Measurements from ENCODE around the gene TRIP6.
A peak's percentile ranks its signal among the peaks of the same experiment; 100 is the strongest.

The TRIP6 gene

DNA sequence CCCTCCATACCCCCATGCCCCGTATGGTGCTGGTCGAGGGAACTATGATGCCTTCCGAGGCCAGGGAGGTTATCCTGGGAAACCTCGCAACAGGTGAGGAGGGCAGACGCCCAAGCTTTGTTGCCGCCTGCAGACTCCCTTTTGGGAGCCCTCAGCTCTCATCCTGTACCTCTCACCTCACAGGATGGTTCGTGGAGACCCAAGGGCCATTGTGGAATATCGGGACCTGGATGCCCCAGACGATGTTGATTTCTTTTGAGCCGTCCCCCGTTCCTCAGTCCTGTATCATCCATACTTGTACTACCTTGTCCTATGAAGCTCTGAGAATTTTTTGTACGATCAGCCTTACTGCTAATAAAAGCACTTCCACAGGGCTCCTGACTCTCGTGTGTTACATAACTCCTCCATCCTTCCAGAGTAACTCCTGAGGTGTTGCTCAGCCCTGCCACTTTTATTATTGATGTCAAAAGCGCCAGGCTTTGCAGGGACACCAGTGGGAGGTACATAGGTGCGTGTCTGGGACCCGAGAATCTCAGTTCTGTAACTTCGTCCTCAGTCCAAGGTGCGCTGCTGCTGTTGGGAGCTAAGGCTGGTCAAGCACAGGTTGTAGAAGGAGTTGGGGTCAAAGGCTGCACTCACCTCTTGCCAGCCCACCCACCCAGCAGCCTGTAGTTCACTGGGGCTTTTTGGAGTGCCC, 21.3 kb downstream of the TRIP6 start:
- WGBS, 2 donors (ENCODE audit: extremely low coverage in 2 of 2, insufficient read length in 2 of 2, insufficient replicate concordance in 1 of 2), result no CpG with 5 or more reads among the region's 18 CpGs
- Histone ChIP-seq H3K23ac (ENCODE audit: low read depth, low read length, poor library complexity) (peak overlapping the region; percentile 15), H3K36me3 (replicated peaks in 1 of 2; ENCODE audit: control insufficient read depth in 2 of 2, insufficient read depth in 2 of 2, low read length in 2 of 2) (peaks cover 51 to 56% of the 10 kb centered on the region in 2 donors), H3K27ac (replicated peaks; ENCODE audit: low read length) (peak overlapping the region; percentile 83), H3K79me1 (ENCODE audit: low read depth, low read length) (peaks cover 8% of the 10 kb centered on the region), H3K4ac (ENCODE audit: low read length) (no peak overlapping the region), H4K8ac (ENCODE audit: low read depth, low read length) (no peak overlapping the region), H3K9me3 (replicated peaks in 1 of 2; ENCODE audit: control insufficient read depth in 2 of 2, insufficient read depth in 1 of 2, low read depth in 1 of 2, low read length in 2 of 2) (no peaks in the 10 kb centered on the region), H3K4me1 (ENCODE audit: control insufficient read depth in 2 of 2, insufficient read depth in 1 of 2, low read depth in 1 of 2, low read length in 2 of 2) (peaks cover 16 to 19% of the 10 kb centered on the region in 2 donors), H2AK5ac (ENCODE audit: low read depth, low read length) (peak overlapping the region; percentile 33), H3K9ac (ENCODE audit: low read depth, low read length, poor library complexity) (peak overlapping the region; percentile 100), H2AFZ (ENCODE audit: low read length) (no peak overlapping the region), H2BK15ac (ENCODE audit: low read length) (no peak overlapping the region), H3K4me2 (ENCODE audit: insufficient read depth, low read length, poor library complexity, severe bottlenecking) (peak overlapping the region; percentile 86), H2BK120ac (ENCODE audit: low read depth, low read length) (no peak overlapping the region), H3K14ac (ENCODE audit: low read length) (no peak overlapping the region), H3K4me3 (ENCODE audit: low read length in 2 of 2) (peak overlapping the region; percentile 57 to 88), H4K91ac (ENCODE audit: low read depth, low read length, poor library complexity) (no peak overlapping the region), H2BK5ac (ENCODE audit: low read length) (peak overlapping the region; percentile 40), H3K18ac (ENCODE audit: low read length) (peak overlapping the region; percentile 99), H3K27me3 (ENCODE audit: control insufficient read depth in 3 of 3, insufficient read depth in 3 of 3, low read depth in 1 of 3, low read length in 3 of 3) (no peaks in the 10 kb centered on the region), H2BK12ac (ENCODE audit: low read length) (no peak overlapping the region)
- no peak for DNase-seq (ENCODE audit: low spot score)

DNA sequence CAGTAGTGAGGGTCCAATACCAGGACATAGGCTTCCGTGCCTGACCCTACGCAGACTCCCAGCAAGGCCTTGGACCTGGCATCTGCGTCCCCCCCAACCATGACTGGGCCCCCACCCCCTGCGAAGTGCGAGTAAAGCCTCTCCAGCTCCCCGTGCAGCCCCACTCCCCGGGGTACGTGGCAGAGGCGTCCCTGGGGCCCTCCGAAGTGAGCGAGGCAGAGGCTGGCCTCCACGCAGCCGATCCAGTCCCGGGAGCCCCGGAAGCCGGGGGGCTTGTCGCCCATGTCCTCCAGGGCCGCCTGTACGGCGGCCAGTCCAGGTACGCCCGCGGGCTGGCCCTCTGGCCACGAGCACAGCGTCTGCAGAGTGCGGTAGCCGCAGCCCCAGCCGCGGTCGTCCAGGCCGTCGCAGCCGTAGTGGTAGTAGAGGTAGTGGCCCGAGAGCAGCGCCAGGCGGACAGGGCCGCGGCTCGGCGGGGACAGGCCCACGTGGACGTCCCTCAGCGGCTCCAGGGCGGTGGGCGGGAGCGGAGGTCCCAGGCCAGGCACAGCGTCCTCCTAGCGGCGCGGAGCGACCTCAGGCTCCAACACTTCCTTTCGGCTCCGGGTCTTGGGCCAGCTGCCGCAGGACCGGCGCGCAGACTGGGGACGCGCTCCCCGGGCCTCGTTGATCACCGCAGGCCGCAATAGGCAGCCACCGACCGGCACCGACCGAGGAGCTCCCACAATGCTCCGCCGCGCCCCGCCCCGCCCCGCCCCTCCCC, 22.0 kb downstream of the TRIP6 start, which contains the start of gene UFSP1:
TSS of gene UFSP1 (minus strand) at position 728 of the 763 bp plus-strand sequence. CDS start at position 284, 444 bp downstream.
- Histone ChIP-seq H4K8ac (ENCODE audit: low read depth, low read length) (peak within 1 kb of the TSS; percentile 99), H3K9me3 (replicated peaks in 1 of 2; ENCODE audit: control insufficient read depth in 2 of 2, insufficient read depth in 1 of 2, low read depth in 1 of 2, low read length in 2 of 2) (no peaks in the 10 kb centered on the region), H3K18ac (ENCODE audit: low read length) (peak within 1 kb of the TSS; percentile 100), H3K14ac (ENCODE audit: low read length) (peak within 1 kb of the TSS; percentile 58), H3K27ac (replicated peaks; ENCODE audit: low read length) (peak within 1 kb of the TSS; percentile 93), H2AFZ (ENCODE audit: low read length) (peak within 1 kb of the TSS; percentile 84), H2BK12ac (ENCODE audit: low read length) (peak within 1 kb of the TSS; percentile 96), H4K91ac (ENCODE audit: low read depth, low read length, poor library complexity) (no peak within 1 kb of the TSS), H3K4ac (ENCODE audit: low read length) (no peak within 1 kb of the TSS), H3K23ac (ENCODE audit: low read depth, low read length, poor library complexity) (peak within 1 kb of the TSS; percentile 99), H2BK15ac (ENCODE audit: low read length) (peak within 1 kb of the TSS; percentile 99), H3K4me1 (ENCODE audit: control insufficient read depth in 2 of 2, insufficient read depth in 1 of 2, low read depth in 1 of 2, low read length in 2 of 2) (peaks cover 22 to 25% of the 10 kb centered on the region in 2 donors), H2BK120ac (ENCODE audit: low read depth, low read length) (peak within 1 kb of the TSS; percentile 91), H3K36me3 (replicated peaks in 1 of 2; ENCODE audit: control insufficient read depth in 2 of 2, insufficient read depth in 2 of 2, low read length in 2 of 2) (peaks cover 43 to 49% of the 10 kb centered on the region in 2 donors), H3K4me2 (ENCODE audit: insufficient read depth, low read length, poor library complexity, severe bottlenecking) (peak within 1 kb of the TSS; percentile 99), H3K4me3 (ENCODE audit: low read length in 2 of 2) (peak within 1 kb of the TSS; percentile 57 to 88), H3K79me1 (ENCODE audit: low read depth, low read length) (peaks cover 6% of the 10 kb centered on the region), H3K9ac (ENCODE audit: low read depth, low read length, poor library complexity) (peak within 1 kb of the TSS; percentile 100), H2BK5ac (ENCODE audit: low read length) (peak within 1 kb of the TSS; percentile 97), H2AK5ac (ENCODE audit: low read depth, low read length) (peak within 1 kb of the TSS; percentile 76), H3K27me3 (ENCODE audit: control insufficient read depth in 3 of 3, insufficient read depth in 3 of 3, low read depth in 1 of 3, low read length in 3 of 3) (no peaks in the 10 kb centered on the region)
- no peak for DNase-seq (ENCODE audit: low spot score)
- no CpG with 5 or more reads among the region's 73 CpGs for WGBS, 2 donors (ENCODE audit: extremely low coverage in 2 of 2, insufficient read length in 2 of 2, insufficient replicate concordance in 1 of 2)

DNA sequence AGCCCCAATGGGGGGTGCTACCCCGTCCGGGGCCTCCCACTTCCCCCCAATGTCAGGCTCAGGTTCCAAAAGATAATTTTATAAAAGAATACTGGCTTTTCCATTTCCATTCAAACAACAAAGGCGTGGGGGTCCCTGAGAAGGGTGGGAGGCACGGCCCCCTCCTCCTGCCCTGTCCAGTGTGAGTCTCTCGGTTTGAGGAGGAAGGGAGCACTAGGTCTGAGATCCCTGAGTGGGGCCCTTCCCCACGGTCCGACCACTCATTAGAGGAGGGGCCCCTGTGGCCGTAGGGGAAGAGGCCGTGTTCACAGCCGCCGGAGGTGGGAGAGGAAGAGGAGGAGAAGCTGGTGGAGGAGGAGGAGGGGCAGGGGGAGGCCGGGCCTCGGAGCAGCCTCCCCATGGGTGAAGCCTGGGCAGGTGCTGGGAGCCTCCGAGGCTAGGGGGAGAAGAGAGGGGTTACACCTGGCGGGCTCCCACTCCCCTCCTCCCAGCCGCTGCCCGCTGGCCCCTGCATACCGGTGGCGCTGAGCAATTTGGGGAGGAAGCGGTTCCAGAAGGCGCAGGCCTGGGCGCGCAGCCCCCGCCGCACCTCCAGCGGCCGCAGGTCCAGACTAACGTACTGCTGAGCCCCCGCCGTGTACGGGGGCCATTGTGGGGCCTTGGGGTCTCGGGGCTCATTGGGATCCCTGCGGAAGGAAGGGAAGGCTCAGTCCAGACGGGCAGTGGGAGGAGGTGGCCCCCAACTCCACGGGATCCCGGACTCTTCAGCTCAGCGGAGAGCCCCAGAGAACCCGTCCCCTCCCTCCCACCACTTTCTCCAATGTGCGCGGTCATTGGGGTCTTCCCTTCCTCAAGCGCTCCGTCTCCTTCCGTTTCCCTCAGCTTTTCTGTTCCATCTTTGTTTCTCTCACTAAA, 23.7 kb downstream of the TRIP6 start:
- H3K4me3 ChIP-seq (ENCODE audit: low read length in 2 of 2), result peak overlapping the region; percentile 57 to 75
- peak overlapping the region; percentile 79 for H2BK12ac ChIP-seq (ENCODE audit: low read length)
- peaks cover 6% of the 10 kb centered on the region for H3K79me1 ChIP-seq (ENCODE audit: low read depth, low read length)
- H3K36me3 ChIP-seq (replicated peaks in 1 of 2; ENCODE audit: control insufficient read depth in 2 of 2, insufficient read depth in 2 of 2, low read length in 2 of 2), result peaks cover 27 to 31% of the 10 kb centered on the region in 2 donors
- H3K27me3 ChIP-seq (ENCODE audit: control insufficient read depth in 3 of 3, insufficient read depth in 3 of 3, low read depth in 1 of 3, low read length in 3 of 3), result peaks cover under 1 to 9% (median 4%) of the 10 kb centered on the region in 3 experiments
- peak overlapping the region; percentile 97 for H2BK5ac ChIP-seq (ENCODE audit: low read length)
- H3K14ac ChIP-seq (ENCODE audit: low read length), result peak overlapping the region; percentile 4
- H2BK15ac ChIP-seq (ENCODE audit: low read length), result peak overlapping the region; percentile 97
- H4K8ac ChIP-seq (ENCODE audit: low read depth, low read length), result peak overlapping the region; percentile 68
- peak overlapping the region; percentile 93 for H3K9ac ChIP-seq (ENCODE audit: low read depth, low read length, poor library complexity)
- peak overlapping the region; percentile 27 for H3K4ac ChIP-seq (ENCODE audit: low read length)
- H4K91ac ChIP-seq (ENCODE audit: low read depth, low read length, poor library complexity), result no peak overlapping the region
- H3K18ac ChIP-seq (ENCODE audit: low read length), result peak overlapping the region; percentile 98
- H2AK5ac ChIP-seq (ENCODE audit: low read depth, low read length), result peak overlapping the region; percentile 76
- H2BK120ac ChIP-seq (ENCODE audit: low read depth, low read length), result peak overlapping the region; percentile 91
- H3K9me3 ChIP-seq (replicated peaks in 1 of 2; ENCODE audit: control insufficient read depth in 2 of 2, insufficient read depth in 1 of 2, low read depth in 1 of 2, low read length in 2 of 2), result no peaks in the 10 kb centered on the region
- peak overlapping the region; percentile 93 for H3K27ac ChIP-seq (replicated peaks; ENCODE audit: low read length)
- DNase-seq (ENCODE audit: low spot score), result no peak
- no CpG with 5 or more reads among the region's 43 CpGs for WGBS, 2 donors (ENCODE audit: extremely low coverage in 2 of 2, insufficient read length in 2 of 2, insufficient replicate concordance in 1 of 2)
- peak overlapping the region; percentile 99 for H3K4me2 ChIP-seq (ENCODE audit: insufficient read depth, low read length, poor library complexity, severe bottlenecking)
- peaks cover 28% of the 10 kb centered on the region in 2 donors for H3K4me1 ChIP-seq (ENCODE audit: control insufficient read depth in 2 of 2, insufficient read depth in 1 of 2, low read depth in 1 of 2, low read length in 2 of 2)
- peak overlapping the region; percentile 99 for H3K23ac ChIP-seq (ENCODE audit: low read depth, low read length, poor library complexity)
- peak overlapping the region; percentile 84 for H2AFZ ChIP-seq (ENCODE audit: low read length)

Measured in neuronal stem cell (in vitro differentiated cells).